ENCODE measurements around the gene MOXD1.
A peak's percentile ranks its signal among the peaks of the same experiment; 100 is the strongest.
"Not testable (repeated sequence)": the region's sequence is repeated elsewhere in the genome, so short reads cannot be mapped to it uniquely, and the experiment has no call there.

The MOXD1 gene

DNA sequence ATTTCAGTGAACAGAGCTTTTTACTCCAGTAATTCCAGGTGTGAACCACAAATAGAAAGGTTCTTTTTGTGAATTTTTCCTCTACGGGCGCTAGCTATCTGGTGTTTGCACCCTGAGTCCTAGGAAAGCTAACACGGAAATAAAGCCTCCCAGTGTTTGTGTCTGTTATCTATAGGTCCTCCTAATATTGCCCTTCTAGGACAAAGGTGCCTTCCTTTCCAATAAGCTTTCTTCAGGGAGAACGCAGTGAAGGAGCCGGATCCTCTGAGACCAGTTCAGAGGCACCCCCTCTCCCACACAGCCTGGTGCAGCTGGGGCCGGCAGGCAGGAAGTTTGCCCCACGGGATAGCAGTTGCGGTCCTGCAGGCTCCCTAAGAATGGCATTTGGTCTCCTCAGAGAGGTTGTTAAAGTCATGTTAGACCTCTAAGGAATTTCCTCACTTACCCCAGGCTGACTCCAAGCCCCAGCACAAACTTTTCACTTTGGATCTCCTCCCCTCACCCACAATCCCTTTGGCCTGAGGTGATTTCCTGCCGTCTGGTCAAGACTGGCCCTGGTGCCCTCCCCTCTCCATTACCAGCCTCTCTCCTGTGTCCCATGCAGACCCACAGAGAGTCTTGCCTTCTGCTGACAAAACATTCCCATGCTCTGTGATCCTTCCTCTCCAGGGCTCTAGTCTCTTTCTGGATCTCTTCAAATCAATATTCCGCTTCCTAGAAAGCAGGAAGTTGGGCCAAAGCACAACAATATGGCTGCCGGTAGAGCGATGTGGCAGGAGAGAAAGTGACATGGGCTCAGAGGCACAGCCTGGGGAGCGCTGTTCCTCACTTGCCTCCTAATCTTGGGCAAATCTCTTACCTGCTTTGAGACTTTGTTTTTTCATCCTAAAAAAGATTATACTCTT lies 126.0 kb downstream of the MOXD1 start:
- DNase-seq (ENCODE audit: insufficient read length, low spot score) = no peak
- no peak for FAIRE-seq
- TF ChIP-seq POLR2AphosphoS5 (IDR thresholded peaks at IDR 0.05; ENCODE audit: low read depth, low read length) (no peak), TAF1 (IDR thresholded peaks at IDR 0.05; ENCODE audit: low read depth, low read length) (no peak), SPI1 (IDR thresholded peaks at IDR 0.05; ENCODE audit: low read depth, low read length) (no peak), POLR2A (IDR thresholded peaks at IDR 0.05; ENCODE audit: low read depth, low read length) (no peak), PAX5 (IDR thresholded peaks at IDR 0.05; ENCODE audit: insufficient read depth, low read length, severe bottlenecking) (no peak), POU2F2 (IDR thresholded peaks at IDR 0.05; ENCODE audit: low read depth, low read length) (no peak)

DNA sequence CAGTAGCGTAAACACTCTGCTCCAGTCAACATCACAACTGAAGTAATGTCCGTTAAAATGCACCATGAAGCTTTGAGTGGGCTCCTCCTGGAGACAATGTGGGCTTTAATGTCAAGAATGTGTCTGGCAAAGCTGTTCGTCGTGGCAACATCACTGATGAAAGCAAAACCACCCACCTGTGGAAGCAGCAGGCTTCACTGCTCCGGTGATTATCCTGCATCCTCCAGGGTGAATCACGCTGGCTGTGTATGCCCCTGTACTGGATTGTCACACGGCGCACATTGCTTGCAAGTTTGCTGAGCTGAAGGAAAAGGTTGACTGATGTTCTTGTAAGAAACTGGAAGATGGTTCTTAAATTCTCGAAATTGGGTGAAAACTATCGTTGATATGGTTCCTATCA lies 128.5 kb downstream of the MOXD1 start:
- no peak for DNase-seq (ENCODE audit: insufficient read length, low spot score)
- no peak for FAIRE-seq
- TF ChIP-seq SPI1 (IDR thresholded peaks at IDR 0.05; ENCODE audit: low read depth, low read length) (no peak), POLR2A (IDR thresholded peaks at IDR 0.05; ENCODE audit: low read depth, low read length) (no peak), POU2F2 (IDR thresholded peaks at IDR 0.05; ENCODE audit: low read depth, low read length) (no peak), TAF1 (IDR thresholded peaks at IDR 0.05; ENCODE audit: low read depth, low read length) (no peak), POLR2AphosphoS5 (IDR thresholded peaks at IDR 0.05; ENCODE audit: low read depth, low read length) (no peak), PAX5 (IDR thresholded peaks at IDR 0.05; ENCODE audit: insufficient read depth, low read length, severe bottlenecking) (no peak)

DNA sequence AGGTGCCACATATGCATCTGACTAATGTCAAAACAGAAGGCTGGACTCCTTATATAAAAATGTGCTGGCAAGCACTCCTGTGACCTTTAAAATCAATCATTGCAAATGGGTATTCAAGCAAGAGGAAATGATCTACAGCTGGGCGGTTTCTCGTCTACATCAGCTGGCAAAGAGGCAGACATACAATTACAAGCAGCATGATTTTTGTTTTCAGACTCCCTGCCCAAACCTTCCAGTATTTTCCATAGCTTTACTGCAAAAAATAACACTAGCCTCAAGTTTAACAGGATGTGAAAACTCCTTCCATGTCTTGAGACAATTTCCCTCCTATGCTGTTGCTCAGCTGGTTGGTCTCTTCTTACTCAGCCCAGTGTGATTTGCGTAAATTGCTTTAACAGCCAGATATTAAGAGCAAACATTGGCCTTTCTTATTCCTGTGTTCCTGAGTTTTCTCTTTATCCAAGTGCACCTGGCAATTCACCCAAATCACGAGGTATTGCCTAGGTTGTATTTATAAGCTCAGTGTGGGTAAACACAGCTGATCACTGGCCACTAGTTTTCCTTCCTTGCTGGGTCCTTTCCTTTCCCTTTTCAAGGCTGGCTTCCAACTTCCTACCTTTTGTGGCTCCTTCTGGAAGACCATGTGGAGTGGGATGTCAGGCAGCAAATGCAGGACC lies 130.4 kb downstream of the MOXD1 start:
- DNase-seq (ENCODE audit: insufficient read length, low spot score) (no peak), FAIRE-seq (peak; percentile 43)
- TF ChIP-seq TAF1 (IDR thresholded peaks at IDR 0.05; ENCODE audit: low read depth, low read length) = no peak
- no peak for TF ChIP-seq POLR2A (IDR thresholded peaks at IDR 0.05; ENCODE audit: low read depth, low read length)
- no peak for TF ChIP-seq POU2F2 (IDR thresholded peaks at IDR 0.05; ENCODE audit: low read depth, low read length)
- TF ChIP-seq PAX5 (IDR thresholded peaks at IDR 0.05; ENCODE audit: insufficient read depth, low read length, severe bottlenecking) = no peak
- no peak for TF ChIP-seq POLR2AphosphoS5 (IDR thresholded peaks at IDR 0.05; ENCODE audit: low read depth, low read length)
- TF ChIP-seq SPI1 (IDR thresholded peaks at IDR 0.05; ENCODE audit: low read depth, low read length) = no peak

DNA sequence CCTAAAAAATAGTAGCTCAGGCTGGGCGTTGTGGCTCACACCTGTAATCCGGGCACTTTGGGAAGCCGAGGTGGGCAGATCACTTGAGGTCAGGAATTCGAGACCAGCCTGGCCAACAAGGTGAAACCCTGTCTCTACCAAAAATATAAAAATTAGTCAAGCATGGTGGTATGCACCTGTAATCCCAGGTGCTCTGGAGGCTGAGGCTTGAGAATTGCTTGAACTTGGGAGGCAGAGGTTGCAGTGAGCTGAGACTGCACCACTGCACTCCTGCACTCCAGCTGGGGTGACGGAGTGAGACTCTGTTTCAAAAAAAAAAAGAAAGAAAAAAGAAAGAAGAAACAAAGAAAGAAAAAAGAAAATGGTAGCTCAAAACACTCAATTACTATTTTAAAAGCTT lies 132.6 kb downstream of the MOXD1 start:
- not testable (repeated sequence) for FAIRE-seq; DNase-seq (ENCODE audit: insufficient read length, low spot score)

DNA sequence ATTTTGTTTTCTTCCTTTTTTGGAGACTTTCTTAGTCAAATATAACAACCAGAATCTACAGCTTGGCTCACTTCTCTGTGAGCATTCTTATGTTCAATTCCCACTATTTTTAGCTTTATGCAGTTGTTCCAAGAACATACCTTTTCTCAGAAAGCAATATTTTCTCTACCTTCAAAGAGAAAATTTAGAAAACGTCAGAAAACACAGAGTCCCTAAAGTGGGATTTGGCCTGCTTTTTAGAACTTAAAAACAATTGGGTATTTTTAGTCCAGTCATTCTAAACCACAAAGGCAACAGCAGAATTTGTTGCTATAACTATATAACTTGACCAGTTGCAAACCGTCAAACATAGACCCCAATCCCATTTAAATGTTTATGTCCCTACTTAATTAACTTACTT lies 133.1 kb downstream of the MOXD1 start:
- TF ChIP-seq POLR2A (IDR thresholded peaks at IDR 0.05; ENCODE audit: low read depth, low read length) (no peak), PAX5 (IDR thresholded peaks at IDR 0.05; ENCODE audit: insufficient read depth, low read length, severe bottlenecking) (no peak), SPI1 (IDR thresholded peaks at IDR 0.05; ENCODE audit: low read depth, low read length) (no peak), POLR2AphosphoS5 (IDR thresholded peaks at IDR 0.05; ENCODE audit: low read depth, low read length) (no peak), POU2F2 (IDR thresholded peaks at IDR 0.05; ENCODE audit: low read depth, low read length) (no peak), TAF1 (IDR thresholded peaks at IDR 0.05; ENCODE audit: low read depth, low read length) (no peak)
- DNase-seq (ENCODE audit: insufficient read length, low spot score) (no peak), FAIRE-seq (no peak)

DNA sequence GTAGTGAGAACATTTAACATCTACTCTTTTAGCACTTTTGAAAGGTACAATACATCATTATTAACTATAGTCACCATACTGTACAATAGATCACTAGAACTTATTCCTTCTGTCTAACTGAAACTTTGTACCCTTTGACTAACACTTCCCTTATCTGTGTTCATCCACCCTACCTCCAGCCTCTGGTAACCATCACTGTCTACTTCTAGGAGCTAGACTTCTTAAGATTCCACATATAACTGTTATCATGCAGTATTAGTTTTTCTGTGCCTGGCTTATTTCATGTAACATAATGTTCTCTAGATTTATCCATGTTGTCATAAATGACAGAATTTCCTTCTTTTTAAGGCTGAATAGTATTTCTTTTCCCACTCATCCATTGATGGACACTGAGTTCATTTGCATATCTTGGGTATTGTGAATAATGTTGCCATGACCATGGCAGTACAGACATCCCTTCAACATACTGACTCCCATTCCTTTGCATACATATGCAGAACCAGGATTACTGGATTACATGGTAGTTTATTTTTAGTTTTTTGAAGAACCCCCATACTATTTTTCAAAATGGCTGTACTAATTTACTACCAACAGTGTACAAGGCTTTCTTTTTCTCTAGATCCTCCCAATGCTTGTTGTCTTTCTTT lies 135.7 kb downstream of the MOXD1 start:
- no peak for DNase-seq (ENCODE audit: insufficient read length, low spot score)

DNA sequence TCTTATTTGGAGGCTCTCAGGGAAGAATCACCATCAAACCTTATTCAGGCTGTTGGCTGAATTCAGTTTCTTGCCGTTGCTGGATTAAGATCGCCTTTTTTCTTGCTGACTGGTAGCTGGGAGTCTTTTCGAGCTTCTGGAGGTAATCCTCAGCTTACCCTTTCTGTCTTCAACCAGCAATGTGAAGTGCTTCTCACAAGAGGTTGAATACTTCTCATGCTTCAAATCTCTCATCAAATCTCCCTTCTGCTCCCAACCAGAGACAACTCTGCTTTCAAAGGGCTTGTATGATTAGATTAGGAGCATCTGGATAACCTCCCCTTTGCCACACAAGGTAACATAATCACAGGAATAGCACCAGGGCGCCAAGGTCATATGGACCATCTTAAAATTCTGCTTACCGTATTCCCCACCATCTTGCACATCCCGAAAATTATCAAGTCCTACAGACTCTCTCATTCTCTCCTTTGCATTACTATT lies 137.2 kb downstream of the MOXD1 start:
- FAIRE-seq = no peak
- TF ChIP-seq POLR2A (IDR thresholded peaks at IDR 0.05; ENCODE audit: low read depth, low read length) (no peak), POLR2AphosphoS5 (IDR thresholded peaks at IDR 0.05; ENCODE audit: low read depth, low read length) (no peak), POU2F2 (IDR thresholded peaks at IDR 0.05; ENCODE audit: low read depth, low read length) (no peak), SPI1 (IDR thresholded peaks at IDR 0.05; ENCODE audit: low read depth, low read length) (no peak)
- no peak for DNase-seq (ENCODE audit: insufficient read length, low spot score)

More for the DNA sequence above, 135.7 kb downstream of the MOXD1 start:
- no peak for FAIRE-seq
- TF ChIP-seq POLR2AphosphoS5 (IDR thresholded peaks at IDR 0.05; ENCODE audit: low read depth, low read length) (no peak), POU2F2 (IDR thresholded peaks at IDR 0.05; ENCODE audit: low read depth, low read length) (no peak)

DNA sequence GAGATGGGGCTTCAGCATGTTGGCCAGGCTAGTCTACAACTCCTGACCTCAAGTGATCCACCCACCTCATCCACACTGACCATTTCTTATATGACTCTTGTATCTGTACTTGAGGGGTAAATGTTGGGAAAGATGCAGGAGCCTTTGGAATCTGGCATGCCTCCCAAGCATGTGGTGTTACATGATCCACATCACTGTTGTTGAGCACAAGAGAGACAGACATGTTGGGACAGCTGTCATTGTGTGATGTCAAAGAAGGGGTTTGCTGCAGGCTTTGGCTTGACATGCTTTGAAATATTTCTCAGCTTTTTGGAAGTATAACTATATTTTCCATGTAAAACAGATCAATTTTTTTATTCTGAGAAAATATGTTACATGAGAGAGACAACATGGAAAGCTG lies 139.9 kb downstream of the MOXD1 start:
- TF ChIP-seq POLR2A (IDR thresholded peaks at IDR 0.05; ENCODE audit: low read depth, low read length) (no peak), SPI1 (IDR thresholded peaks at IDR 0.05; ENCODE audit: low read depth, low read length) (no peak), POLR2AphosphoS5 (IDR thresholded peaks at IDR 0.05; ENCODE audit: low read depth, low read length) (no peak), POU2F2 (IDR thresholded peaks at IDR 0.05; ENCODE audit: low read depth, low read length) (no peak), TAF1 (IDR thresholded peaks at IDR 0.05; ENCODE audit: low read depth, low read length) (no peak), PAX5 (IDR thresholded peaks at IDR 0.05; ENCODE audit: insufficient read depth, low read length, severe bottlenecking) (no peak)
- DNase-seq (ENCODE audit: insufficient read length, low spot score) (no peak), FAIRE-seq (no peak)

DNA sequence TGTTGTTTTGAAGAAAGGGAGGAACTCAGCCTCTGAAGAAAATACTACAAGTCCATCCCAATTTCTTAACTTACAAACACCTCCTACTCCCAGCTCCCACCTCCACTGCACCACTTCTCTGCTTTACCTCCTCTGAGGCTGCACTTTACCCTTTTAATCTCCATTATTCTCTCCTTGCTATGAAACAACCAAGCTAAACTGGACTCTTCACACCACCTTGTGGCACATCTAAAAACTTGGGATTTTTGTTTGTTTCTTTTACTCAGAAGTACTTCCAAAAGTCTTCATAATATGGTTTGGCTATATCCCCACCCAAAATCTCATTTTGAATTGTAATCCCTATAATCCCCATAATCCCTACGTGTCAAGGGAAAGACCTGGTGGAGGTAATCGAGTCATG lies 142.2 kb downstream of the MOXD1 start:
- no peak for FAIRE-seq

More for the DNA sequence above, 142.2 kb downstream of the MOXD1 start:
- DNase-seq (ENCODE audit: insufficient read length, low spot score) = no peak
- no peak for TF ChIP-seq TAF1 (IDR thresholded peaks at IDR 0.05; ENCODE audit: low read depth, low read length)
- TF ChIP-seq SPI1 (IDR thresholded peaks at IDR 0.05; ENCODE audit: low read depth, low read length) = no peak
- no peak for TF ChIP-seq PAX5 (IDR thresholded peaks at IDR 0.05; ENCODE audit: insufficient read depth, low read length, severe bottlenecking)
- no peak for TF ChIP-seq POLR2A (IDR thresholded peaks at IDR 0.05; ENCODE audit: low read depth, low read length)
- no peak for TF ChIP-seq POLR2AphosphoS5 (IDR thresholded peaks at IDR 0.05; ENCODE audit: low read depth, low read length)
- TF ChIP-seq POU2F2 (IDR thresholded peaks at IDR 0.05; ENCODE audit: low read depth, low read length) = no peak
